Measurements from ENCODE around the gene AFF3. TPM values are rescaled to one million over a fixed set of nuclear protein-coding genes. Genes with fewer than 3 reads are reported as not detected.

Gene AFF3
- total RNA-seq, 1 experiment from 2014 or later, result 0.22 TPM

DNA sequence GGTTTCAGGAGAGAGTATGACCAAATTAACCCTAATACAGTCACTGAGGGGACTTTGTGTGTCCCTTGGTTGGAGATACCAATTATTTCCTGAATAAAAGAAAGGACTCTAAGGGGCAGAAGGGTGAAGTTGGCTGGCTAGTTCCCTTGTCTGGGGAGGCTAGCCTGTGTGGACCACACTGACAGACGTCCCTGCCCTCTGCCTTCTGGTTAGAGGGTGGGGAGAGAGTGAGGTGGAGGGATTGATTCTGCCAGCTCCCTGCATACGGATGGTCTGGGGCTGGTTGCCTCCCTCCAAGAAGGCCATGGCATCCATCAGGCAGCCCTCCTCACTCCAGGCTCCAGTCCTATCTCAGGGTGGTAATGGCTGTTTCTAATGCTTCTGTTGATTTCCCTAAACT, 37.4 kb upstream of the AFF3 start:
- Histone ChIP-seq H3K23ac (ENCODE audit: insufficient read length, low read depth, low read length) (no peak overlapping the region), H3T11ph (ENCODE audit: low read length) (no peak overlapping the region), H3K18ac (ENCODE audit: insufficient read length, low read depth, low read length) (no peak overlapping the region), H2BK12ac (ENCODE audit: insufficient read length, low read depth, low read length) (no peak overlapping the region), H3K9ac (ENCODE audit: extremely low read depth, insufficient read length, low read length) (no peak overlapping the region), H2BK120ac (ENCODE audit: low read depth, low read length, poor library complexity, severe bottlenecking) (no peak overlapping the region), H3K79me1 (ENCODE audit: insufficient read depth, low read depth, low read length, poor library complexity, severe bottlenecking) (no peaks in the 10 kb centered on the region), H4K5ac (ENCODE audit: insufficient read length, low read depth, low read length) (no peak overlapping the region), H3K79me2 (ENCODE audit: insufficient read depth, low read length) (no peaks in the 10 kb centered on the region), H3K27ac (ENCODE audit: insufficient read length, low read depth, low read length) (no peak overlapping the region), H4K20me1 (ENCODE audit: control insufficient read depth, insufficient read depth, insufficient read length) (no peaks in the 10 kb centered on the region), H2BK15ac (ENCODE audit: low read depth, low read length) (no peak overlapping the region), H3K56ac (ENCODE audit: insufficient read length, low read depth, low read length) (no peak overlapping the region), H4K8ac (replicated peaks; ENCODE audit: insufficient read length, low read depth, low read length) (no peak overlapping the region), H3K14ac (ENCODE audit: insufficient read depth, low read length) (no peak overlapping the region), H2AFZ (ENCODE audit: low read length) (no peak overlapping the region), H3K4me2 (ENCODE audit: insufficient read depth, insufficient read length, low read length) (no peak overlapping the region), H2BK5ac (ENCODE audit: insufficient read length, low read length) (no peak overlapping the region), H3K23me2 (ENCODE audit: insufficient read length, low read depth, low read length, poor library complexity, severe bottlenecking) (no peaks in the 10 kb centered on the region), H2BK20ac (ENCODE audit: low read depth, low read length, poor library complexity, severe bottlenecking) (no peak overlapping the region), H3K4ac (ENCODE audit: low read depth, low read length) (no peak overlapping the region), H3K9me3 (ENCODE audit: control insufficient read depth, low read depth, low read length) (no peaks in the 10 kb centered on the region), H2AK5ac (ENCODE audit: insufficient read length, low read length) (no peak overlapping the region), H3K27me3 (ENCODE audit: insufficient read depth, low read length) (peaks cover 7% of the 10 kb centered on the region; the same call in 1 of the 2 replicates), H3K4me1 (ENCODE audit: insufficient read depth, low read length) (peaks cover 3% of the 10 kb centered on the region; the same call in 1 of the 2 replicates), H4K91ac (ENCODE audit: insufficient read length, low read depth, low read length) (no peak overlapping the region)
- H3K4me1 Mint-ChIP-seq, result peaks cover 20 to 32% of the 10 kb centered on the region in 2 experiments
- H3K4me3 Mint-ChIP-seq, result no peak overlapping the region
- peaks cover 66% of the 10 kb centered on the region for H3K27me3 Mint-ChIP-seq (ENCODE audit: low read depth)
- H3K9me3 Mint-ChIP-seq, result no peaks in the 10 kb centered on the region; a peak in 1 of 5 replicates
- no CpG with 5 or more reads among the region's 2 CpGs for WGBS (ENCODE audit: extremely low coverage, insufficient read length, low lambda C conversion rate)
- H3K36me3 Mint-ChIP-seq (ENCODE audit: insufficient read depth in 1 of 3, low read depth in 3 of 3), result no peaks in the 10 kb centered on the region
- no peak overlapping the region for H3K27ac Mint-ChIP-seq
- DNase-seq, result peak; percentile 15
- no peak for TF ChIP-seq CTCF (conservative IDR thresholded peaks at IDR 0.05)
